ENCODE measurements around the gene FFAR3.

GRCh38 chr19:35336166-35336955, 21.9 kb upstream of the FFAR3 start:
- TF ChIP-seq POLR2A (IDR thresholded peaks at IDR 0.05; ENCODE audit: insufficient read depth in 1 of 2, low read depth in 2 of 2, low read length in 2 of 2) (no peak), AHR (CRISPR knock-in tag; IDR thresholded peaks at IDR 0.05) (no peak), ZNF274 (CRISPR knock-in tag; IDR thresholded peaks at IDR 0.05) (no peak), ISX (CRISPR knock-in tag; conservative IDR thresholded peaks at IDR 0.05) (no peak), EP300 (IDR thresholded peaks at IDR 0.05; ENCODE audit: low read depth in 2 of 2, low read length in 2 of 2) (no peak), EP300 (CRISPR knock-in tag; IDR thresholded peaks at IDR 0.05; ENCODE audit: borderline replicate concordance) (no peak)
